BE2C (cell line): ENCODE measurements around the gene PPFIA4.

Source experiments
- DNase-seq: peaks from one replicate; pipeline ENCODE4 v3.0.0-alpha.2; 2020
- H3K27me3 ChIP-seq: fragments of 250-450 bp; sonication (Bioruptor Pico); 2 replicates; pipeline ENCODE4 v1.5.1; 2020; ENCODE audit warnings: mild to moderate bottlenecking
- H3K36me3 ChIP-seq: fragments of 250-450 bp; sonication (Bioruptor Pico); 2 replicates; pipeline ENCODE4 v1.5.1; 2020; ENCODE audit warnings: mild to moderate bottlenecking
- H3K4me1 ChIP-seq: fragments of 250-450 bp; sonication (Bioruptor Pico); 2 replicates; pipeline ENCODE4 v1.5.1; 2020
- H3K4me3 ChIP-seq: 2 replicates; pipeline ENCODE4 v1.5.1; 2011; ENCODE audit warnings: low read depth, low read length
- H3K9me3 ChIP-seq: fragments of 250-450 bp; sonication (Bioruptor Pico); 2 replicates; pipeline ENCODE4 v1.5.1; 2020
- TF ChIP-seq, protein P1 (sequence below): IDR thresholded peaks from 2 replicates; pipeline ENCODE4 v1.5.1; 2012; ENCODE audit warnings: mild to moderate bottlenecking, low read depth, low read length

PPFIA4 gene

DNA sequence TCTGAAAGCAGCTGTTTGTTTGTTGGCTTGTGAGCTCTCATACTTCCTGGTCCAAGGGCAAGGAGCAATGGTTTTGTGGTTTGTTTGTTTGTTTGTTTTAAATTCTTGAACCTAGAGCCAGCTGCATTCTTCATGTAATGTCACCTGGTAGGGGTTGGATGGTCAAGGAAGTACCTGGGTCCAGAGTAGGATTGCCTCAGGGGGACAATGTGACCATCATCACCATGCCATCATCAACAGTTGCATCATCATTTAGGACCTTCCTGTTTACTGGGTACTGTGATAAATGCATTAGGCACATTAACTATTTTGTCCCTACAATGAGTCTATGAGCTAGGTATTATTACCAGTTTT lies 74.2 kb downstream of the PPFIA4 start:
- DNase-seq = no peak
- H3K27me3 ChIP-seq = no peaks in the 10 kb centered on the region
- TF ChIP-seq, protein P1, sequence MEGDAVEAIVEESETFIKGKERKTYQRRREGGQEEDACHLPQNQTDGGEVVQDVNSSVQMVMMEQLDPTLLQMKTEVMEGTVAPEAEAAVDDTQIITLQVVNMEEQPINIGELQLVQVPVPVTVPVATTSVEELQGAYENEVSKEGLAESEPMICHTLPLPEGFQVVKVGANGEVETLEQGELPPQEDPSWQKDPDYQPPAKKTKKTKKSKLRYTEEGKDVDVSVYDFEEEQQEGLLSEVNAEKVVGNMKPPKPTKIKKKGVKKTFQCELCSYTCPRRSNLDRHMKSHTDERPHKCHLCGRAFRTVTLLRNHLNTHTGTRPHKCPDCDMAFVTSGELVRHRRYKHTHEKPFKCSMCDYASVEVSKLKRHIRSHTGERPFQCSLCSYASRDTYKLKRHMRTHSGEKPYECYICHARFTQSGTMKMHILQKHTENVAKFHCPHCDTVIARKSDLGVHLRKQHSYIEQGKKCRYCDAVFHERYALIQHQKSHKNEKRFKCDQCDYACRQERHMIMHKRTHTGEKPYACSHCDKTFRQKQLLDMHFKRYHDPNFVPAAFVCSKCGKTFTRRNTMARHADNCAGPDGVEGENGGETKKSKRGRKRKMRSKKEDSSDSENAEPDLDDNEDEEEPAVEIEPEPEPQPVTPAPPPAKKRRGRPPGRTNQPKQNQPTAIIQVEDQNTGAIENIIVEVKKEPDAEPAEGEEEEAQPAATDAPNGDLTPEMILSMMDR = no peak
- H3K4me3 ChIP-seq = no peak overlapping the region
- no peaks in the 10 kb centered on the region for H3K36me3 ChIP-seq
- H3K9me3 ChIP-seq = no peaks in the 10 kb centered on the region
- H3K4me1 ChIP-seq = no peaks in the 10 kb centered on the region

- H3K4me3 ChIP-seq = no peak overlapping the region
- no peaks in the 10 kb centered on the region for H3K27me3 ChIP-seq
- no peaks in the 10 kb centered on the region for H3K4me1 ChIP-seq
- TF ChIP-seq, protein P1 = no peak
- H3K9me3 ChIP-seq = no peaks in the 10 kb centered on the region
- no peak for DNase-seq
- H3K36me3 ChIP-seq = no peaks in the 10 kb centered on the region
These were observed 75.7 kb downstream of the PPFIA4 start for GRCh38 chr1:203101813-203102634.

DNA sequence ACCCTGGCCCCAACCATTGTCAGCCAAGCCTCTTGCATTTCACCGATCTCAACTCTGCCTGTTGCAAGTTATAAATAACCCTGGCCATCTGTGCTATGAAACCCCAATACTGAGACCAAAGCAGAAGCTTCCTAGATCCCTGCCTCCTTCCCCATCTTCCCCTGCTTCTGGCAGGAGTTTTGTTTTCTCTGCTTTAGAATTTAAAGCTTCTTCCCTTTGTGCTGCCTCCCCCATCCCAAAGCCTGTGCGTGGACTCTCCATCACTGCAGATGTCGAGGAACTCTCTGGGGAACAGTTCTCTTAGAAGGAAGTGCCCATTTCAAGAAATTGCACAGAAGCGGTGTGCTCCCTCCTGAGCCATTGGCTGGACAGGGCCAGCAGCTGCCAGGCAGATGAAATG lies 76.9 kb downstream of the PPFIA4 start:
- Histone ChIP-seq H3K27me3 (peaks cover 11% of the 10 kb centered on the region), H3K9me3 (no peaks in the 10 kb centered on the region), H3K36me3 (no peaks in the 10 kb centered on the region), H3K4me1 (no peaks in the 10 kb centered on the region), H3K4me3 (no peak overlapping the region)
- DNase-seq = no peak
- TF ChIP-seq, protein P1 = no peak

DNA sequence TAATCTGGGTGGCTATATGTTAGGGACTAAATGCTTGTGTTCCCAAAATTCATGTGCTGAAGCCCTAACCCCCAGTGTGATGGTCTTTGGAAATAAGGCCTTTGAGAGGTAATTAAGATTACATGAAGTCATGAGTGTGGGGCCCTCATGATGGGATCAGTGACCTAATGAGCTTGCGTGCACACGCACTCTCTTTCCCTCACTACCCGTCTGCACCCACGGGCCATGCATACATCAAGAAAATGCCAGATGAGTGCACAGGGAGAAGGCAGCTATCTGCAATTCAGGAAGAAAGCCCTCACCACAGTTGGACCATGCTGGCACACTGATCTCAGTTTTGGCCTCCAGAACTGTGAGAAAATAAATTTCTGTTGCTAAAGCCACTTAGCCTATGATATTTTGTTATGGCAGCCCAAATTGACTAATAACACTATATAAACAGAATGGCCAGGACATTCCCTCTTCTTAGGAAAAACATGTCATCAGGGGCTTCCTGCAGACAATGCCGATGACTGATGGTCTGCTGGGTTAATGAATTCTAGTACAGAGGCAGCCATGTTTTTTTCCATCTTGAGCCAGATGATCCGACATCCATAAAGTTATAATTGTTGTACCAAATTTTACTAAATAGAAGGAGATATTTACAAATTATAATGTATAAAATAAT lies 77.7 kb downstream of the PPFIA4 start:
- H3K27me3 ChIP-seq = peaks cover 17% of the 10 kb centered on the region
- DNase-seq = no peak
- TF ChIP-seq, protein P1 = no peak
- H3K4me3 ChIP-seq = no peak overlapping the region
- H3K9me3 ChIP-seq = no peaks in the 10 kb centered on the region
- H3K4me1 ChIP-seq = no peaks in the 10 kb centered on the region
- no peaks in the 10 kb centered on the region for H3K36me3 ChIP-seq

GRCh38 chr1:203104789-203105390 lies 78.6 kb downstream of the PPFIA4 start:
- no peaks in the 10 kb centered on the region for H3K4me1 ChIP-seq
- TF ChIP-seq, protein P1 = no peak

GRCh38 chr1:203112475-203112874 lies 86.2 kb downstream of the PPFIA4 start:
- no peak for DNase-seq
- Histone ChIP-seq H3K4me3 (no peak overlapping the region), H3K36me3 (no peaks in the 10 kb centered on the region), H3K9me3 (no peaks in the 10 kb centered on the region), H3K27me3 (peaks cover 29% of the 10 kb centered on the region), H3K4me1 (no peaks in the 10 kb centered on the region)
- TF ChIP-seq, protein P1 = no peak

More at GRCh38 chr1:203104789-203105390, 78.6 kb downstream of the PPFIA4 start:
- no peaks in the 10 kb centered on the region for H3K9me3 ChIP-seq
- no peaks in the 10 kb centered on the region for H3K36me3 ChIP-seq
- peaks cover 24% of the 10 kb centered on the region for H3K27me3 ChIP-seq
- DNase-seq = no peak
- no peak overlapping the region for H3K4me3 ChIP-seq
